Chondrocyte (in vitro differentiated cells): Measurements from ENCODE around the gene HDHD2. TPM values are rescaled to one million over a fixed set of nuclear protein-coding genes. Genes with fewer than 3 reads are reported as not detected.
A peak's percentile ranks its signal among the peaks of the same experiment; 100 is the strongest.

Experiments
- DNase-seq: peaks from one replicate; pipeline ENCODE4 v3.0.0; 2021; ENCODE audit warnings: mixed read lengths, low spot score
- H3K27ac Mint-ChIP-seq: one replicate; pipeline ENCODE4 v1.8.0; 2021; ENCODE audit warnings: mild to moderate bottlenecking, moderate library complexity, mixed read lengths; ENCODE audit not compliant: unreplicated experiment
- H3K27me3 Mint-ChIP-seq: 2 replicates; pipeline ENCODE4 v1.8.0; 2021; ENCODE audit warnings: low read depth, mixed read lengths
- H3K36me3 Mint-ChIP-seq: 2 replicates; pipeline ENCODE4 v1.8.0; 2021; ENCODE audit warnings: low read depth, mixed read lengths
- H3K4me1 Mint-ChIP-seq: 2 replicates; pipeline ENCODE4 v1.8.0; 2021; ENCODE audit warnings: low read depth, mild to moderate bottlenecking, mixed read lengths
- H3K4me3 Mint-ChIP-seq: one replicate; pipeline ENCODE4 v1.8.0; 2021; ENCODE audit warnings: mild to moderate bottlenecking, moderate library complexity, mixed read lengths; ENCODE audit not compliant: unreplicated experiment
- H3K9me3 Mint-ChIP-seq: 2 replicates; pipeline ENCODE4 v1.8.0; 2021; ENCODE audit warnings: low read depth, mixed read lengths
- CTCF ChIP-seq: fragments of 200-600 bp; sonication (generic); IDR thresholded peaks from 2 replicates; pipeline ENCODE4 v1.5.0; 2021; ENCODE audit warnings: antibody characterized with exemption, mild to moderate bottlenecking, moderate library complexity
- total RNA-seq: library from RNA; stranded (reverse); gene quantifications from 3 replicates; pipeline ENCODE4 v1.2.1, GENCODE V29; 2021

The HDHD2 gene
- total RNA-seq, 1 donor from 2014 or later, result 16.8 TPM

- Mint-ChIP-seq H3K27me3 (no peaks in the 10 kb centered on the region), H3K9me3 (no peaks in the 10 kb centered on the region), H3K36me3 (peaks cover 11% of the 10 kb centered on the region), H3K4me3 (no peak overlapping the region), H3K4me1 (no peaks in the 10 kb centered on the region), H3K27ac (no peak overlapping the region)
- no peak for TF ChIP-seq CTCF
- DNase-seq, result no peak
These were observed 68.7 kb downstream of the HDHD2 start for GRCh38 chr18:47081578-47081977.

GRCh38 chr18:47080872-47081271 is 69.4 kb downstream of the HDHD2 start:
- Mint-ChIP-seq H3K4me1 (peaks cover under 1% of the 10 kb centered on the region), H3K9me3 (no peaks in the 10 kb centered on the region), H3K36me3 (peaks cover 11% of the 10 kb centered on the region), H3K27me3 (no peaks in the 10 kb centered on the region), H3K4me3 (no peak overlapping the region), H3K27ac (no peak overlapping the region)
- TF ChIP-seq CTCF, result no peak
- no peak for DNase-seq

GRCh38 chr18:47077111-47077510 is 73.2 kb downstream of the HDHD2 start:
- no peaks in the 10 kb centered on the region for H3K27me3 Mint-ChIP-seq
- DNase-seq, result no peak
- H3K27ac Mint-ChIP-seq, result no peak overlapping the region
- H3K4me3 Mint-ChIP-seq, result no peak overlapping the region
- peaks cover 18% of the 10 kb centered on the region for H3K4me1 Mint-ChIP-seq
- TF ChIP-seq CTCF, result no peak
- no peaks in the 10 kb centered on the region for H3K9me3 Mint-ChIP-seq
- H3K36me3 Mint-ChIP-seq, result peaks cover 8% of the 10 kb centered on the region

GRCh38 chr18:47075098-47075883 is 75.0 kb downstream of the HDHD2 start:
- peak overlapping the region; percentile 49 for H3K27ac Mint-ChIP-seq
- no peaks in the 10 kb centered on the region for H3K27me3 Mint-ChIP-seq
- H3K4me1 Mint-ChIP-seq, result peaks cover 18% of the 10 kb centered on the region
- H3K4me3 Mint-ChIP-seq, result no peak overlapping the region
- peaks cover 8% of the 10 kb centered on the region for H3K36me3 Mint-ChIP-seq
- no peak for TF ChIP-seq CTCF
- DNase-seq, result no peak
- H3K9me3 Mint-ChIP-seq, result no peaks in the 10 kb centered on the region

GRCh38 chr18:47067648-47068047 is 82.7 kb downstream of the HDHD2 start:
- no peak for TF ChIP-seq CTCF
- H3K4me1 Mint-ChIP-seq, result no peaks in the 10 kb centered on the region

More at GRCh38 chr18:47067648-47068047, 82.7 kb downstream of the HDHD2 start:
- Mint-ChIP-seq H3K36me3 (peaks cover 2% of the 10 kb centered on the region), H3K4me3 (no peak overlapping the region), H3K9me3 (no peaks in the 10 kb centered on the region), H3K27ac (no peak overlapping the region), H3K27me3 (no peaks in the 10 kb centered on the region)
- DNase-seq, result no peak
